ENCODE results near the gene ZBTB16.

GRCh38 chr11:114209343-114209742, 149.8 kb downstream of the ZBTB16 start:
- TF ChIP-seq EZH2 (IDR thresholded peaks at IDR 0.05) (peak; percentile 16), CTCF (IDR thresholded peaks at IDR 0.05) (no peak), EZH2phosphoT487 (IDR thresholded peaks at IDR 0.05) (no peak)

Measured in neural progenitor cell (in vitro differentiated cells).